ENCODE data around the gene ANGPT4. TPM values are rescaled to one million over a fixed set of nuclear protein-coding genes. Genes with fewer than 3 reads are reported as not detected.
A peak's percentile ranks its signal among the peaks of the same experiment; 100 is the strongest.

The ANGPT4 gene
- polyA plus RNA-seq, 3 donors from 2014 or later: not detected

DNA sequence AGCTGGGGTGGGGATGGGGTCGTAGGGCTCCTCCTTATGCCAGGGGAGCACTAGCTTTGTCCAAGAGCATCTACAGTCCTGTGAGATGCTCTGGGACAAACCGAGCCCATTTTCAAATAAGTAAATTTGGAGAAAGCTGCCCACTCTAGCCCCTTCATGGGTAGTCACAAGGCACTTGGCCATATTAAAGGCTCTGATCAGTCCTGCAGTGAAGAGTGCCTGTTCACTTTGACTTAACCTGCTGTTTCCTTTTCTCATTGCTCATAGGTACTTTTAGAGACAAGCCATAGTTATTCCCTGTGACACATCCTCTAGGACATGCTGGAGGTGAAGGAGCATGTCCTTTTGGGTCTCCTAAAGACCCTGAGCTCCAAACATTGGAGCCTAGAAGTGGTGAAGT, 44.2 kb downstream of the ANGPT4 start:
- H3K4me1 Mint-ChIP-seq: peaks cover 18 to 20% of the 10 kb centered on the region in 2 donors
- H3K27me3 Mint-ChIP-seq (ENCODE audit: low read depth in 3 of 3): peaks cover 0 to 16% (median 4%) of the 10 kb centered on the region in 3 donors
- peak overlapping the region in 1 of 5 donors; percentile 3 for H3K4me3 Mint-ChIP-seq
- no peak overlapping the region for H3K27ac Mint-ChIP-seq
- DNase-seq: no peak
- peaks cover 3 to 6% (median 4%) of the 10 kb centered on the region in 3 donors for H3K36me3 Mint-ChIP-seq
- H3K9me3 Mint-ChIP-seq: no peaks in the 10 kb centered on the region

DNA sequence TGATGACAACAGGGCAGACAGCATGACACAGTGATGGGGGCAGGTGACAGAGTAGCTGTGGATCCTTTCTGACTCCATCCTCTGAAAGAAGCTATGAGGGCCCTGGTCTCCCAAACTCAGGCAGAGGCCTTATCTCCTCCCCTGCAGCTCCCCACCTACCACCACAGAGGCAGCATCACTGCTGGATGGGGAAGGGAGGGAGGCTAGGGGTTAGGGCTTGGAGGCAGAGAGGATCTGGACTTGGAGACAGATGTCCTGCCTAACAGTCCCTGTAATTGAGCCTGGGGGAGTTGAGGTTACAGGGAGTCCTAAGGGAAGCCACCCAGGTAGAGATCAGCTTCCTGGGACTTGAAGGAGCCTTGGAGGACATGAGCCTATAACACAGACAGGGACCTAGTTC, 44.7 kb downstream of the ANGPT4 start:
- Mint-ChIP-seq H3K36me3 (peaks cover 3 to 6% (median 4%) of the 10 kb centered on the region in 3 donors), H3K27ac (no peak overlapping the region), H3K4me1 (peaks cover 18 to 20% of the 10 kb centered on the region in 2 donors), H3K9me3 (no peaks in the 10 kb centered on the region), H3K4me3 (no peak overlapping the region), H3K27me3 (ENCODE audit: low read depth in 3 of 3) (peaks cover 0 to 14% (median 4%) of the 10 kb centered on the region in 3 donors)
- no peak for DNase-seq

DNA sequence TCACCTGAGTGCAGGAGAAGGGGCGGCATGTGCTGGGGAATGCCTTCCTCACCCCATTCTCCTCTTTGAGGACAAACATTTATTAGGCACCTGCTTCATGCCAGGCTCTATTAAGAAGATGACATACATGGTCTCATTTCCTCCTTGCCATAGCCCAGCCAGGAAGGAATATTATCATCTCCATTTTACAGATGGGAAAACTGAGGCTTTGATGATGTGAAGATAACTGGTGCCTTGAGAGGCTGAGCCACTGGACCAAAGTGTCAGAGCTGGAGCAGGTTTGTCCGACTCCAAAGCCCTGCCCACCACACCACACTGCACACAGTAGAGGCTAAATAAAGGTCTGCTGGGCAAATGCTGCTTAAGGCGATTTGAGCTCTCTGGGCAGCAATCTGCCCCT, 45.4 kb downstream of the ANGPT4 start:
- H3K27ac Mint-ChIP-seq: no peak overlapping the region
- no peak for DNase-seq
- peaks cover 18 to 20% of the 10 kb centered on the region in 2 donors for H3K4me1 Mint-ChIP-seq
- peaks cover 0 to under 1% (median 0%) of the 10 kb centered on the region in 6 donors for H3K9me3 Mint-ChIP-seq
- H3K4me3 Mint-ChIP-seq: no peak overlapping the region
- peaks cover 0 to 14% (median 4%) of the 10 kb centered on the region in 3 donors for H3K27me3 Mint-ChIP-seq (ENCODE audit: low read depth in 3 of 3)
- H3K36me3 Mint-ChIP-seq: peaks cover 3 to 6% (median 4%) of the 10 kb centered on the region in 3 donors

DNA sequence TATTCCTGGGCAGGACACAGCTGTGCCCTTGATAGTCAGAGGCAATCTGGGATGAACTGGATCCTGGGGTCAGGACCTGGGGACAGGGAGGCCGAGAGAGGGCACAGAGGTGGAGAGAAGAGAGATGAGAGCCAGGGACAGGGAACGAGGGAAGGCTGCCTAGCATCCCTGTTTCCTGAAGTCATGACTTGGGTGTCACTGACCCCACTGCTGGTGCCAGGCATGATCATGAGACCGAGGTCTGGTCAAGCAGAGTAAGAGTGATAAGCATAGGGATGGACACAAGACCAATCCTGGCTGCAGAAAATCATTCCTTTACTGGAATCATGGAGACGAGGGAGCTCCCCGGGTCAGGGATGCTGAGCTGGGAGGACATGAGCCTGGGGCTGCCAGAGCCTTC, 46.5 kb downstream of the ANGPT4 start:
- no peak overlapping the region for H3K27ac Mint-ChIP-seq
- peaks cover 0 to 14% (median 4%) of the 10 kb centered on the region in 3 donors for H3K27me3 Mint-ChIP-seq (ENCODE audit: low read depth in 3 of 3)
- no peak overlapping the region for H3K4me3 Mint-ChIP-seq
- H3K4me1 Mint-ChIP-seq: peaks cover 18 to 20% of the 10 kb centered on the region in 2 donors
- H3K9me3 Mint-ChIP-seq: peaks cover 0 to 5% (median 0%) of the 10 kb centered on the region in 6 donors
- peaks cover 0 to 6% (median 0%) of the 10 kb centered on the region in 3 donors for H3K36me3 Mint-ChIP-seq
- no peak for DNase-seq

DNA sequence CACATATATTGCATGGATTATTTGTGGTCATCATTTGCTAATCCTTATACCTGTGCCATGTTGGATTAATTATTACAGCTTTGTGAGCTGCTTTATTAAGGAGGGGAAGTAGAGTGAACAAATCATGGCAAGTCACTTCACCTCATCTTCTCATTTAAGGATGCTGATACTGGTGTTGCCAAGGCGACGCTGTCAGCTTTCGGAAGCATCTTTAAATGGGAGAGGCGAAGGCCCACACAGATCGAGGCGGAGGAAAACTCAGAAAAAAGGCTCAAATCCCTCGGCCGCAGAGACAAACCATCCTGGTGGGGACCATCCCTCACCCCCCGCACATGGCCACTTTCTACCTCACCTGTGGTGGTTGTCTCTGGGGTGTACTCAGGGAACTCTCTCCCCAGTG, 47.9 kb downstream of the ANGPT4 start:
- Mint-ChIP-seq H3K9me3 (peaks cover 0 to 5% (median 0%) of the 10 kb centered on the region in 6 donors), H3K36me3 (peaks cover 0 to 6% (median 4%) of the 10 kb centered on the region in 3 donors), H3K4me3 (no peak overlapping the region), H3K27ac (no peak overlapping the region), H3K4me1 (peaks cover 12 to 13% of the 10 kb centered on the region in 2 donors), H3K27me3 (ENCODE audit: low read depth in 3 of 3) (peaks cover 0 to 14% (median 2%) of the 10 kb centered on the region in 3 donors)
- DNase-seq: no peak

DNA sequence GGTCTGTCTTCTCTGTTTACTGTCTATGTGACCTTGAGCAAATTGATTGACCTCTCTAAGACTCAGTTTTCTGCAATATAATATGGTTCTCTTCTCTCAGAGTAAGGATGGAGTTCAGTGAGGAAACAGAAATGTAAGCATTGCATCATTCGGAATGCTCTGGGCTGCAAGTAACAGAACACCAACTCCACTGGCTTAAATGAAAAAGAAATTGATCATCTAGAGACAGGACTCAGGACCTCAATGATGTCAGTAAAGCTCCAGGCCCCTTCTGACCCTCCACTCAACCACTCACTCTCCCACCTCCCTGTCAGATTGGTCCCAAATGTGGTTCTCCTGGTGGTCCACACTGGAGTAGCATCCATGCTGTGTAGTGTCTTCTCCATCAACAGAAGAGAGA, 50.7 kb downstream of the ANGPT4 start:
- peaks cover 0 to 1% of the 10 kb centered on the region in 2 donors for H3K4me1 Mint-ChIP-seq
- H3K4me3 Mint-ChIP-seq: no peak overlapping the region
- H3K27me3 Mint-ChIP-seq (ENCODE audit: low read depth in 3 of 3): peaks cover 0 to 7% (median 2%) of the 10 kb centered on the region in 3 donors
- H3K27ac Mint-ChIP-seq: no peak overlapping the region
- peaks cover 0 to 5% (median 0%) of the 10 kb centered on the region in 6 donors for H3K9me3 Mint-ChIP-seq
- no peak for DNase-seq
- peaks cover 0 to 7% (median 6%) of the 10 kb centered on the region in 3 donors for H3K36me3 Mint-ChIP-seq

DNA sequence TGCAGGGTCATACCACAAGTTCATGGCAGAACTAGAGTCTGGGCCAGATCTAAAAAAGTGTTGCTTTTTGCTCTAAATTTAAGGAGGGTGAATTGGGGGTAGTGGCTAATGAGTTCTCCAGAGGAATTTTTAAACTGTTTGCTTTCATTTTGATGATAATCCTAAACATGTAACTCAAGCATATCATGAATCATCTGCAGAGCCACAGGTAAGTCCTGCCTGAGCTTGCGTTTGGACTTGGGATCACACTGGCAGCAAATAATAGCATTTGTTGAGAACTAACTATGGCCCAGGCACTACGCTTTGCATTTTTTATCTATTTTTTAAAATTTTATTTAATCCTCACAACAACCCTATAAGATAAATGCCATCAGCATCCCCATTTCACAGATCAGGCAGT, 55.2 kb downstream of the ANGPT4 start:
- DNase-seq: no peak
- Mint-ChIP-seq H3K4me3 (no peak overlapping the region), H3K27ac (no peak overlapping the region), H3K36me3 (peaks cover 0 to 7% (median 3%) of the 10 kb centered on the region in 3 donors), H3K4me1 (peaks cover 30 to 36% of the 10 kb centered on the region in 2 donors), H3K27me3 (ENCODE audit: low read depth in 3 of 3) (peaks cover 0 to 8% (median 2%) of the 10 kb centered on the region in 3 donors), H3K9me3 (peaks cover 0 to 5% (median 0%) of the 10 kb centered on the region in 6 donors)

DNA sequence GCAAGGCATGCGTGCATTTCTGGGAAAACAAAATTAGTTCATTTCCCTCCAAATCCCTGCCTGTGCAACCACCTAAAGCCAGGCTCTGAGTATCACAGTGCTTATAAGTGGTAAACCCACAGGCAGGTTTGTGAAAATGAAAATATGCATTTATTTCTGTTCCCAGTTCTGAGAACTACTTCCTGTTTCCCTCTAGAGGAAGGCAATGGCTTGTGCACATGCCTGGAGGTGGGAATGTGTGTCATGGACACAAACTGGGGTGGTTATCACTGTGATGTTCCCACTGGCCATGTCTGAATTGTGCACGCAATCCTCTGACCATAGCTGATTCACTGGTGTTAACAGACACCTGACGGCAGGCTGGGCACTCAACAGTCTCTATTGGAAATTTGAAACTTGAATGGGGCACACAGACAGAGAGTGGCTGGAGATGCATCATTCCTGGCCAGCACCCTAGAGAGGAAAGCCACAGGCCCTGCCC, 56.3 kb downstream of the ANGPT4 start:
- Mint-ChIP-seq H3K4me1 (peaks cover 41 to 47% of the 10 kb centered on the region in 2 donors), H3K4me3 (no peak overlapping the region), H3K27me3 (ENCODE audit: low read depth in 3 of 3) (peaks cover 0 to 6% (median 2%) of the 10 kb centered on the region in 3 donors), H3K9me3 (no peaks in the 10 kb centered on the region), H3K27ac (peak overlapping the region in 1 of 6 donors; percentile 63), H3K36me3 (peaks cover 0 to 7% (median 3%) of the 10 kb centered on the region in 3 donors)
- DNase-seq: no peak

DNA sequence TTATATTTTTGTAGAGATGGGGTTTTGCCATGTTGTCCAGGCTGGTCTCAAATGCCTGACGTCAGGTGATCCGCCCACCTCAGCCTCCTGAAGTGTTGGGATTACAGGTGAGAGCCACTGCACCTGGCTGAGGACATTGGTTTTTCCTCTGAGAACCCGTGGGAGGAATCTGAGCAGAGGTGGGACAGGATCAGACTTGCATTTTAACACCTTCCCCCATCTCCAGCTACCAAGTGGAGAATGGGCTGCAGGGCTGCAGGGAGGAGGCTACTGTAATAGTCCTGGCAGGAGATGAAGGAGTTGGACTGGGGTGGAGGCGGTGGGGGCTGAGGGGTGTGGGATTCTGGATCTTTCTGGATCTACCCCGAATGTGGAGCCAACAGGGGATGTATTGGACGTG, 58.1 kb downstream of the ANGPT4 start:
- Mint-ChIP-seq H3K4me3 (no peak overlapping the region), H3K27ac (peak overlapping the region in 1 of 6 donors; percentile 71)

DNA sequence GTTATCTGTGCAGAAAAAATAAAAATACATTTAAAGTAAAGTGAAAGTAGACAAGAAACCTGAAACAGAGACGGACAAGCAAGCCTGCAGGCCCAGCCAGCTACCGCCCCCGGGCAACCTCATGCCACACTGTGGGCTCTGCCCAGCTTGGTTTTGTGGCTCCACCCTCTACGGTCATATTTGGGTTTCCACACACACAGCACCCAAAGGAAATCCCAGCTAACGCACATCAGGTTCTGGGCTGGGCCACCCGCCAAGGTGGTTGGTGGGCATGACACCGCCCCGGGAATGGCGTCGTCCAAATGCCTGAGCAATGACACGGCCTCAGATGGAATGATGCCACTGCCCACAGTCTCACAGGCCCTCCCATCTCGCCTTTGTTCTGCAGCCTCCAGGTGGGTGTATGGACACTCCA, 59.8 kb downstream of the ANGPT4 start:
- peak overlapping the region; percentile 58 to 77 (median 63) for H3K4me3 Mint-ChIP-seq
- no peaks in the 10 kb centered on the region for H3K9me3 Mint-ChIP-seq
- H3K36me3 Mint-ChIP-seq: peaks cover 0 to 6% (median 3%) of the 10 kb centered on the region in 3 donors
- H3K4me1 Mint-ChIP-seq: peaks cover 44 to 62% of the 10 kb centered on the region in 2 donors
- peak overlapping the region; percentile 67 to 92 (median 77) for H3K27ac Mint-ChIP-seq
- peaks cover 0 to 7% (median 2%) of the 10 kb centered on the region in 3 donors for H3K27me3 Mint-ChIP-seq (ENCODE audit: low read depth in 3 of 3)
- peak; percentile 65 to 71 (median 69) for DNase-seq

More for the DNA sequence above, 58.1 kb downstream of the ANGPT4 start:
- no peak for DNase-seq
- Mint-ChIP-seq H3K27me3 (ENCODE audit: low read depth in 3 of 3) (peaks cover 0 to 7% (median 2%) of the 10 kb centered on the region in 3 donors), H3K4me1 (peaks cover 44 to 57% of the 10 kb centered on the region in 2 donors), H3K36me3 (peaks cover 3 to 6% (median 4%) of the 10 kb centered on the region in 3 donors), H3K9me3 (no peaks in the 10 kb centered on the region)

DNA sequence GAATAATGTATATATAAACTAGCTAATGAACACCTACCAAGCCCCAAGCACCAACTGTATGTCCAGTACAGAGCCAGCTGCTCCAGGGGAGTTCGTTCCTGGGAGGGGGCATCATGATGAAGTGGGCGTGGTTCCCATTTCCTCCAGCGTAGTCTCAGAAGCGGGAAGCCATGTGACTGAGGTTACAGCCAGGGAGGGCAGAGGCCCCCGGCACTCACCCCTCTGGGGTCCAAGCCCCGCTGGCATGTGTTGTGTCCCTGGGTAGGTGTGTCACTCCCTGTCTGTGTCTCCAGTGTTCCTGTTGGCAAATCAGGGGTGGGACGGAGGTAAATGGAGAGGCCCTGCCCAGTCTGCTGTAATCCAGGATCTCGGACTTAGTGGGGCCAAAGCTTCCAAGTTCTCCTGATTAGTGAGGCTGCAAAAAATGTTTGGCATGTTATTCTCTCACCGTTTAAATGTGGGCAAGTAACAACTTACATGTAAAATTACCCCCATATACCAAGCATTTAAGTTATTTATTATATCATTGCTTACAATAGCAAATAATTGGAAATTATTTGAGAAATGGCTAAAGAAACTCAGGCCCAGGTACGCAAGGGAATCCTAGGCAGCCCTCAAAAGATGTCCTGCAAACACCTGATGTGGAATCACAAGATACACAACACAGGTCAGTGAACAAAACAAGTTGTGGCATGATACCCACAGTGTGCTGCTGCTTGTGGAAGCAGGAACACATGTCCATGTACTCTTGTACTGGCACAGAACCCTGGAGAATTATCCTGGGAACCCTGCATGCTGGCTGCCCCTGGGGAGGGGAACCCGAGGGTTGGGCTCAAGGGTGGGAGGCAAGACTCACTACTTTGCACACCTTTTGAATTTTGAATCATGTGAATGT, 60.4 kb downstream of the ANGPT4 start:
- peaks cover 0 to 6% (median 3%) of the 10 kb centered on the region in 3 donors for H3K36me3 Mint-ChIP-seq
- no peaks in the 10 kb centered on the region for H3K9me3 Mint-ChIP-seq
- H3K27ac Mint-ChIP-seq: peak overlapping the region; percentile 67 to 92 (median 77)
- peaks cover 44 to 66% of the 10 kb centered on the region in 2 donors for H3K4me1 Mint-ChIP-seq
- DNase-seq: no peak
- peaks cover 0 to 7% (median 2%) of the 10 kb centered on the region in 3 donors for H3K27me3 Mint-ChIP-seq (ENCODE audit: low read depth in 3 of 3)
- peak overlapping the region; percentile 58 to 77 (median 63) for H3K4me3 Mint-ChIP-seq

DNA sequence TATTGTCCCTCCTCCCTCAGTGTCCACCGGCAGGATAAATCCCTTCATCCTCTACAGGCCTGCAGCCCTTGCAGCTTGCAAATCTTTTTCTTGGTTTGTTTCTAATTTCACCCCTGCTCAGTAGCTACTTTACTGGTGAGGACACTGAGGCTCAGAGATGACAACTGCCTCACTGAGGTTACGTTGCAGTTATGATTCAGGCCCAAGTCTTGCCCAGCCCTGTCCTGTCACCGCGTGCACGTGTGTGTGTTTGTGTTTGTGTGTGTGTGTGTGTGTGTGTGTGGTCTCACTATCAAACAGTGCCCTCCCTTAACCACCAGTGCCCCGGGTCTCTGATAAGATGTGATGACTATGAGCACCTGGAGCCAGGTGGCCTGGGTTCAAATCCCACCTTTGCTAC, 61.5 kb downstream of the ANGPT4 start:
- Mint-ChIP-seq H3K36me3 (peaks cover 0 to 6% (median 3%) of the 10 kb centered on the region in 3 donors), H3K27ac (peak overlapping the region in 4 of 6 donors; percentile 35 to 84 (median 54)), H3K9me3 (no peaks in the 10 kb centered on the region), H3K4me3 (no peak overlapping the region), H3K27me3 (ENCODE audit: low read depth in 3 of 3) (peaks cover 0 to 7% (median 4%) of the 10 kb centered on the region in 3 donors), H3K4me1 (peaks cover 35 to 60% of the 10 kb centered on the region in 2 donors)
- DNase-seq: no peak

DNA sequence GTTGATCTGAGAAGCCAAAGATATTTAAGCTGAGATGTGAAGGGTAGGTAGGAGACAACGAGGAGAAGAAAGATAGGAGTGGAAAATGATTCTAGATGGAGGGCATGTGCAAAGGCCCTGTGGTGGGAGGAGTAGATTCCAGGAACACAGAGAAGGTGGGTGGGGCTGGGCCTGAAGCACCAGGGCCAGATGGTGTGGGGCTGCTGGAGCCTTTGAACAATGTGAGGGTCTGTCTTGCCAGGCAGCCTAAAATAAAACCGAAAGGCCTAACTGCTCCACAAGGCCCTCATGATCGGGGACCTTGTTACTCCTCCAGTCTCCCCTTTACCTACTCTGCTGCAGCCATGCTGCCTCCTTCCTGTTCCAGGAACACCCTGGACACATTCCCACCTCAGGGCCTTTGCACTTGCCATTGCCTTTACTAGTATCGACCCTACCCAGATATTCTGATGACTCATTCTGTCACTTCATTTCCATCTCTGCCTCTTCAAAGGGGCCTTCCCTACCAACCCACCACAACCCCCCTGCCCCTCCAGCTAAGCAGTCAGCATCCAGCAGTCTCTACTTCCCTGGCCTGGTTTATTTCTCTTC, 62.6 kb downstream of the ANGPT4 start:
- no peak for DNase-seq
- Mint-ChIP-seq H3K27me3 (ENCODE audit: low read depth in 3 of 3) (peaks cover 0 to 7% (median 4%) of the 10 kb centered on the region in 3 donors), H3K4me3 (no peak overlapping the region), H3K36me3 (peaks cover 0 to 6% (median 3%) of the 10 kb centered on the region in 3 donors), H3K4me1 (peaks cover 25 to 52% of the 10 kb centered on the region in 2 donors), H3K27ac (peak overlapping the region in 5 of 6 donors; percentile 5 to 81 (median 75)), H3K9me3 (no peaks in the 10 kb centered on the region)

Measured in immature natural killer cell (primary cell).